ENCODE data around the gene TMEM184A. TPM values are rescaled to one million over a fixed set of nuclear protein-coding genes. Genes with fewer than 3 reads are reported as not detected.
A peak's percentile ranks its signal among the peaks of the same experiment; 100 is the strongest.

The TMEM184A gene
- total RNA-seq, 2 donors from 2014 or later, result 4.6 to 5.1 TPM

- Histone ChIP-seq H3K27ac (ENCODE audit: low read depth, low read length) (no peak overlapping the region), H3K9me3 (ENCODE audit: control insufficient read depth, low read length) (no peaks in the 10 kb centered on the region), H3K9ac (ENCODE audit: extremely low read depth, low read length, poor library complexity, severe bottlenecking) (no peak overlapping the region), H3K27me3 (ENCODE audit: control insufficient read depth, insufficient read depth, low read length, poor library complexity, severe bottlenecking) (no peaks in the 10 kb centered on the region), H3K4me1 (ENCODE audit: control insufficient read depth, insufficient read depth, low read length) (peaks cover 4% of the 10 kb centered on the region), H3K36me3 (ENCODE audit: control insufficient read depth, insufficient read depth, low read length) (no peaks in the 10 kb centered on the region), H3K4me3 (ENCODE audit: low read length) (no peak overlapping the region)
- H3K4me1 Mint-ChIP-seq, result peaks cover 13% of the 10 kb centered on the region
- 76 to 78% methylated on average over 16 to 17 of the region's 17 CpGs for WGBS, 2 experiments (ENCODE audit: insufficient coverage in 1 of 2, insufficient read length in 1 of 2)
- peak overlapping the region; percentile 55 for H3K27ac Mint-ChIP-seq
- no peak for DNase-seq
- TF ChIP-seq, protein P1, sequence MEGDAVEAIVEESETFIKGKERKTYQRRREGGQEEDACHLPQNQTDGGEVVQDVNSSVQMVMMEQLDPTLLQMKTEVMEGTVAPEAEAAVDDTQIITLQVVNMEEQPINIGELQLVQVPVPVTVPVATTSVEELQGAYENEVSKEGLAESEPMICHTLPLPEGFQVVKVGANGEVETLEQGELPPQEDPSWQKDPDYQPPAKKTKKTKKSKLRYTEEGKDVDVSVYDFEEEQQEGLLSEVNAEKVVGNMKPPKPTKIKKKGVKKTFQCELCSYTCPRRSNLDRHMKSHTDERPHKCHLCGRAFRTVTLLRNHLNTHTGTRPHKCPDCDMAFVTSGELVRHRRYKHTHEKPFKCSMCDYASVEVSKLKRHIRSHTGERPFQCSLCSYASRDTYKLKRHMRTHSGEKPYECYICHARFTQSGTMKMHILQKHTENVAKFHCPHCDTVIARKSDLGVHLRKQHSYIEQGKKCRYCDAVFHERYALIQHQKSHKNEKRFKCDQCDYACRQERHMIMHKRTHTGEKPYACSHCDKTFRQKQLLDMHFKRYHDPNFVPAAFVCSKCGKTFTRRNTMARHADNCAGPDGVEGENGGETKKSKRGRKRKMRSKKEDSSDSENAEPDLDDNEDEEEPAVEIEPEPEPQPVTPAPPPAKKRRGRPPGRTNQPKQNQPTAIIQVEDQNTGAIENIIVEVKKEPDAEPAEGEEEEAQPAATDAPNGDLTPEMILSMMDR (conservative IDR thresholded peaks at IDR 0.05), result no peak
- peak overlapping the region; percentile 74 for H3K4me3 Mint-ChIP-seq
- no peaks in the 10 kb centered on the region for H3K27me3 Mint-ChIP-seq (ENCODE audit: insufficient read depth)
- peaks cover 21% of the 10 kb centered on the region for H3K36me3 Mint-ChIP-seq (ENCODE audit: low read depth)
- H3K9me3 Mint-ChIP-seq, result no peaks in the 10 kb centered on the region
Measured at GRCh38 chr7:1567896-1568510, 12.0 kb upstream of the TMEM184A start.

GRCh38 chr7:1567049-1567771 lies 11.2 kb upstream of the TMEM184A start:
- H3K27ac Mint-ChIP-seq, result peak overlapping the region; percentile 55
- H3K9me3 Mint-ChIP-seq, result no peaks in the 10 kb centered on the region
- H3K27me3 Mint-ChIP-seq (ENCODE audit: insufficient read depth), result no peaks in the 10 kb centered on the region
- Histone ChIP-seq H3K9ac (ENCODE audit: extremely low read depth, low read length, poor library complexity, severe bottlenecking) (no peak overlapping the region), H3K9me3 (ENCODE audit: control insufficient read depth, low read length) (no peaks in the 10 kb centered on the region), H3K36me3 (ENCODE audit: control insufficient read depth, insufficient read depth, low read length) (no peaks in the 10 kb centered on the region), H3K4me1 (ENCODE audit: control insufficient read depth, insufficient read depth, low read length) (no peaks in the 10 kb centered on the region), H3K4me3 (ENCODE audit: low read length) (no peak overlapping the region), H3K27ac (ENCODE audit: low read depth, low read length) (no peak overlapping the region), H3K27me3 (ENCODE audit: control insufficient read depth, insufficient read depth, low read length, poor library complexity, severe bottlenecking) (no peaks in the 10 kb centered on the region)
- DNase-seq, result peak; percentile 83
- TF ChIP-seq, protein P1 (conservative IDR thresholded peaks at IDR 0.05), result no peak
- peak overlapping the region; percentile 32 for H3K4me3 Mint-ChIP-seq
- 60% methylated on average over 15 to 26 of the region's 26 CpGs for WGBS, 2 experiments (ENCODE audit: insufficient coverage in 1 of 2, insufficient read length in 1 of 2)
- peaks cover 13% of the 10 kb centered on the region for H3K4me1 Mint-ChIP-seq
- peaks cover 21% of the 10 kb centered on the region for H3K36me3 Mint-ChIP-seq (ENCODE audit: low read depth)

DNA sequence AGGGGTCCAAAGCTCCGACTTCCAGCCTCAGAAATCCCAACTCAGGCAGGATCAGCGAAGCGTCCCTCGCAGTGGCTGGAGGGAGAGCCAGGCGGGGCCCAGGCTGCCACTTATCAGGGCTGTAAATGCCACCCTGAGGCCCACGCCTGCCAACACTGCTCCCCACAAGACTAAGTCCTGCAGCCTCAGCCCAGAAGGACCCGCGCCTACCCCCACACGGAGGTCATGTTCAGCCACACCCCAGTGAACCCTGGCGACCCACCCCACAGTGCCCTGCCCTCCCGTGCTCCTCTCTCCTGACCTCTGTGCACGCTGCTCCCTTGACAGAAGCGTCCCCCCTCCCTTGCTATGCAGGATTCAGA lies 10.7 kb upstream of the TMEM184A start:
- no peak overlapping the region for H3K27ac ChIP-seq (ENCODE audit: low read depth, low read length)
- Mint-ChIP-seq H3K9me3 (no peaks in the 10 kb centered on the region), H3K4me1 (peaks cover 13% of the 10 kb centered on the region), H3K36me3 (ENCODE audit: low read depth) (peaks cover 21% of the 10 kb centered on the region), H3K4me3 (no peak overlapping the region), H3K27me3 (ENCODE audit: insufficient read depth) (no peaks in the 10 kb centered on the region), H3K27ac (peak overlapping the region; percentile 48)
- H3K36me3 ChIP-seq (ENCODE audit: control insufficient read depth, insufficient read depth, low read length), result no peaks in the 10 kb centered on the region
- no peaks in the 10 kb centered on the region for H3K9me3 ChIP-seq (ENCODE audit: control insufficient read depth, low read length)
- TF ChIP-seq, protein P1 (conservative IDR thresholded peaks at IDR 0.05), result no peak
- 67 to 71% methylated on average over 5 to 13 of the region's 13 CpGs for WGBS, 2 experiments (ENCODE audit: insufficient coverage in 1 of 2, insufficient read length in 1 of 2)
- no peak for DNase-seq
- H3K4me1 ChIP-seq (ENCODE audit: control insufficient read depth, insufficient read depth, low read length), result no peaks in the 10 kb centered on the region
- H3K9ac ChIP-seq (ENCODE audit: extremely low read depth, low read length, poor library complexity, severe bottlenecking), result no peak overlapping the region
- no peaks in the 10 kb centered on the region for H3K27me3 ChIP-seq (ENCODE audit: control insufficient read depth, insufficient read depth, low read length, poor library complexity, severe bottlenecking)
- no peak overlapping the region for H3K4me3 ChIP-seq (ENCODE audit: low read length)
